Measurements from ENCODE around the gene FKBP1B. TPM values are rescaled to one million over a fixed set of nuclear protein-coding genes. Genes with fewer than 3 reads are reported as not detected.
"Not testable (repeated sequence)": the region's sequence is repeated elsewhere in the genome, so short reads cannot be mapped to it uniquely, and the experiment has no call there.

FKBP1B gene
- total RNA-seq, 2 experiments from 2014 or later, result 1.4 to 1.7 TPM

GRCh38 chr2:24102677-24103076 is 53.1 kb downstream of the FKBP1B start:
- H3K36me3 Mint-ChIP-seq (ENCODE audit: low read depth), result peaks cover 9% of the 10 kb centered on the region
- H3K27ac Mint-ChIP-seq, result no peak overlapping the region
- no peak for ATAC-seq
- DNase-seq, result no peak
- intact Hi-C loops (cut with DNase I, micrococcal nuclease), result no loop called here
- H3K9me3 Mint-ChIP-seq (ENCODE audit: low read depth), result peaks cover 9% of the 10 kb centered on the region
- no peak overlapping the region for H3K4me3 Mint-ChIP-seq
- ChIA-PET CTCF (interaction anchor here (0.8 to 1.7 kb wide), 2 partner anchors 20 to 174 kb away, joined by 3 to 4 read pairs; partner anchors contain the start of gene PFN4), POLR2A (no interaction called here)
- H3K27me3 Mint-ChIP-seq, result no peaks in the 10 kb centered on the region
- no peaks in the 10 kb centered on the region for H3K4me1 Mint-ChIP-seq

- peaks cover 18% of the 10 kb centered on the region for H3K9me3 Mint-ChIP-seq (ENCODE audit: low read depth)
- ChIA-PET CTCF (no interaction called here), POLR2A (no interaction called here)
- peaks cover 5% of the 10 kb centered on the region for H3K36me3 Mint-ChIP-seq (ENCODE audit: low read depth)
- intact Hi-C loops (cut with DNase I, micrococcal nuclease), result no loop called here
- no peaks in the 10 kb centered on the region for H3K27me3 Mint-ChIP-seq
- ATAC-seq (no peak), DNase-seq (no peak)
- H3K27ac Mint-ChIP-seq, result no peak overlapping the region
- no peak overlapping the region for H3K4me3 Mint-ChIP-seq
- H3K4me1 Mint-ChIP-seq, result no peaks in the 10 kb centered on the region
Observed at GRCh38 chr2:24104110-24104650, 54.6 kb downstream of the FKBP1B start.

- Mint-ChIP-seq H3K36me3 (ENCODE audit: low read depth) (peaks cover 3% of the 10 kb centered on the region), H3K27me3 (no peaks in the 10 kb centered on the region), H3K4me3 (no peak overlapping the region), H3K27ac (no peak overlapping the region), H3K9me3 (ENCODE audit: low read depth) (peaks cover 20% of the 10 kb centered on the region), H3K4me1 (no peaks in the 10 kb centered on the region)
- CTCF ChIA-PET, result interaction anchor here (1.4 kb wide), 1 partner anchor 20 kb away, joined by 5 read pairs; the partner anchor contains the start of gene TP53I3
- POLR2A ChIA-PET, result no interaction called here
- intact Hi-C loops (cut with DNase I, micrococcal nuclease), result no loop called here
- DNase-seq, result no peak
- ATAC-seq, result no peak
Observed at GRCh38 chr2:24104906-24105305, 55.4 kb downstream of the FKBP1B start.

DNA sequence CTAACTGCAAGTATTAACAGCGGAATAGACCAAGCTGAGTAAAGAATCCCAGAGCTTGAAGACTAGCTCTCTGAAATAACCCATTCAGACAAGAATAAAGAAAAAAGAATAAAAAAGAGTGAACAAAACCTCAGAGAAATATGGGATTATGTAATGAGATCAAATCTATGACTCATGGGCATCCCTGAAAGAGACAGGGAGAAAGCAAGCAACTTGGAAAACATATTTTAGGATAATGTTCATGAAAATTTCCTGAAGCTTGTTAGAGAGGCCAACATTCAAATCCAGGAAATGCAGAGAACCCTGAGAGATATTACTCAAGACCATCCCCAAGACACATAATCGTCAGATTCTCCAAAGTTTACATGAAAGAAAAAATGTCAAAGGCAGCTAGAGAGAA is 56.3 kb downstream of the FKBP1B start:
- ChIA-PET CTCF (interaction anchor here (0.5 to 1.4 kb wide), 4 partner anchors 21 to 346 kb away, joined by 3 to 5 read pairs (median 4); partner anchors contain the start of gene TP53I3), POLR2A (no interaction called here)
- Mint-ChIP-seq H3K4me3 (no peak overlapping the region), H3K27me3 (no peaks in the 10 kb centered on the region), H3K36me3 (ENCODE audit: low read depth) (no peaks in the 10 kb centered on the region), H3K9me3 (ENCODE audit: low read depth) (peaks cover 20% of the 10 kb centered on the region), H3K4me1 (no peaks in the 10 kb centered on the region), H3K27ac (no peak overlapping the region)
- no peak for DNase-seq
- intact Hi-C loops (cut with DNase I, micrococcal nuclease), result no loop called here
- no peak for ATAC-seq

- H3K4me3 Mint-ChIP-seq, result no peak overlapping the region
- no peaks in the 10 kb centered on the region for H3K4me1 Mint-ChIP-seq
- H3K9me3 Mint-ChIP-seq (ENCODE audit: low read depth), result peaks cover 20% of the 10 kb centered on the region
- intact Hi-C loops (cut with DNase I, micrococcal nuclease), result no loop called here
- CTCF ChIA-PET, result interaction anchor here (1.2 kb wide), 1 partner anchor 32 kb away, joined by 4 read pairs; no protein-coding TSS in a partner anchor
- H3K36me3 Mint-ChIP-seq (ENCODE audit: low read depth), result no peaks in the 10 kb centered on the region
- H3K27ac Mint-ChIP-seq, result no peak overlapping the region
- POLR2A ChIA-PET, result no interaction called here
- ATAC-seq (no peak), DNase-seq (no peak)
- H3K27me3 Mint-ChIP-seq, result no peaks in the 10 kb centered on the region
Observed at GRCh38 chr2:24106786-24107185, 57.2 kb downstream of the FKBP1B start.

DNA sequence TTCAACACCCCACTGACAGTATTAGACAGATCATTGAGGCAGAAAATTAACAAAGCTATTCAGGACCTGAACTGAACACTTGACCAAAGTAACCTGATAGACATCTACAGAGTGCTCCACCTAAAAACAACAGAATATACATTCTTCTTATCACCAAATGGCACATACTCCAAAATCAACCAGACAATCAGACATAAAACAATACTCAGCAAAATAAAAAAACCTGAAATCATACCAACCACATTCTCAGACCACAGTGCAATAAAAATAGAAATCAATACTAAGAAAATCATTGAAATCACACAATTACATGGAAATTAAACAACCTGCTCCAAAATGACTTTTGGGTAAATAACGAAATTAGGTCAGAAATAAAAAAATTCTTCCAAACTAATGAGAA is 57.8 kb downstream of the FKBP1B start:
- CTCF ChIA-PET, result interaction anchor here (1.3 kb wide), 1 partner anchor 23 kb away, joined by 3 read pairs; the partner anchor contains the start of gene TP53I3
- Mint-ChIP-seq H3K36me3 (ENCODE audit: low read depth) (no peaks in the 10 kb centered on the region), H3K4me3 (no peak overlapping the region), H3K4me1 (no peaks in the 10 kb centered on the region), H3K27me3 (no peaks in the 10 kb centered on the region), H3K9me3 (ENCODE audit: low read depth) (peaks cover 20% of the 10 kb centered on the region), H3K27ac (no peak overlapping the region)
- intact Hi-C loops (cut with DNase I, micrococcal nuclease), result no loop called here
- POLR2A ChIA-PET, result interaction anchor here (0.6 kb wide), 1 partner anchor 1076 kb away, joined by 4 read pairs; no protein-coding TSS in a partner anchor
- ATAC-seq, result no peak
- no peak for DNase-seq

GRCh38 chr2:24109431-24109830 is 59.9 kb downstream of the FKBP1B start:
- H3K27ac Mint-ChIP-seq; intact Hi-C loops (cut with DNase I, micrococcal nuclease); H3K27me3 Mint-ChIP-seq; ATAC-seq; POLR2A ChIA-PET; H3K4me1 Mint-ChIP-seq; DNase-seq; H3K36me3 Mint-ChIP-seq (ENCODE audit: low read depth); H3K4me3 Mint-ChIP-seq: not testable (repeated sequence)
- CTCF ChIA-PET, result interaction anchor here (0.6 kb wide), 1 partner anchor 44 kb away, joined by 3 read pairs; no protein-coding TSS in a partner anchor
- H3K9me3 Mint-ChIP-seq (ENCODE audit: low read depth), result peaks cover 20% of the 10 kb centered on the region

- Mint-ChIP-seq H3K27ac (no peak overlapping the region), H3K36me3 (ENCODE audit: low read depth) (no peaks in the 10 kb centered on the region), H3K27me3 (no peaks in the 10 kb centered on the region), H3K4me1 (no peaks in the 10 kb centered on the region), H3K4me3 (no peak overlapping the region), H3K9me3 (ENCODE audit: low read depth) (peaks cover 18% of the 10 kb centered on the region)
- intact Hi-C loops (cut with DNase I, micrococcal nuclease), result no loop called here
- ChIA-PET CTCF (interaction anchor here (0.6 to 0.7 kb wide), 2 partner anchors 362 to 819 kb away, joined by 3 read pairs; no protein-coding TSS in a partner anchor), POLR2A (interaction anchor here (0.6 to 0.7 kb wide), 2 partner anchors 48 to 347 kb away, joined by 3 to 4 read pairs; no protein-coding TSS in a partner anchor)
- ATAC-seq (no peak), DNase-seq (no peak)
Observed at GRCh38 chr2:24110660-24111303, 61.2 kb downstream of the FKBP1B start.

- ChIA-PET CTCF (interaction anchor here (0.6 to 0.7 kb wide), 2 partner anchors 11 to 746 kb away, joined by 3 to 4 read pairs; no protein-coding TSS in a partner anchor), POLR2A (no interaction called here)
- Mint-ChIP-seq H3K27me3 (no peaks in the 10 kb centered on the region), H3K27ac (no peak overlapping the region), H3K36me3 (ENCODE audit: low read depth) (no peaks in the 10 kb centered on the region), H3K9me3 (ENCODE audit: low read depth) (peaks cover 15% of the 10 kb centered on the region), H3K4me1 (no peaks in the 10 kb centered on the region), H3K4me3 (no peak overlapping the region)
- intact Hi-C loops (cut with DNase I, micrococcal nuclease), result no loop called here
- ATAC-seq, result no peak
- DNase-seq, result no peak
Observed at GRCh38 chr2:24111407-24111901, 61.9 kb downstream of the FKBP1B start.

Other genes starting within 250 kb of the FKBP1B start
- gene ATAD2B, start 122.6 kb upstream of the FKBP1B start, total RNA-seq, result 10 to 100 TPM; 10.9 to 12.7 TPM
- gene UBXN2A, start 109.3 kb upstream of the FKBP1B start, total RNA-seq, result 10 to 100 TPM in 1 of 2 experiments, 1 to 10 TPM in 1; 9.1 to 10.5 TPM
- not detected for gene MFSD2B, start 39.7 kb upstream of the FKBP1B start, total RNA-seq
- gene WDCP, start 2.4 kb upstream of the FKBP1B start, total RNA-seq, result 10 to 100 TPM; 13.2 to 21.5 TPM
- 100 to 1,000 TPM; 128 to 143 TPM for gene SF3B6, start 26.6 kb downstream of the FKBP1B start, total RNA-seq
- 1 to 10 TPM; 1.0 to 1.2 TPM for gene TP53I3, start 35.1 kb downstream of the FKBP1B start, total RNA-seq
- gene PFN4, start 73.6 kb downstream of the FKBP1B start, total RNA-seq, result under 1 TPM in 1 of 2 experiments, not detected in 1; 0.30 TPM
- gene FAM228B, start 73.7 kb downstream of the FKBP1B start, total RNA-seq, result 10 to 100 TPM in 1 of 2 experiments, 1 to 10 TPM in 1; 5.2 to 10.5 TPM
- gene FAM228A, start 125.3 kb downstream of the FKBP1B start, total RNA-seq, result under 1 TPM; 0.16 to 0.28 TPM

Measured in activated CD4-positive, alpha-beta T cell treated with anti-CD3 and anti-CD28 coated beads for 36 hours (primary cell).